HUES6 (cell line): ENCODE results near the gene ADAMTS15.

Source experiments
- H3K27ac ChIP-seq: 2 replicates; pipeline ENCODE4 v1.7.0; 2013; ENCODE audit warnings: low read depth, mild to moderate bottlenecking, low read length, inconsistent platforms
- H3K27me3 ChIP-seq: 2 replicates; pipeline ENCODE4 v1.6.1; 2013; ENCODE audit warnings: low read length; ENCODE audit not compliant: control insufficient read depth, insufficient read depth
- H3K36me3 ChIP-seq: 2 replicates; pipeline ENCODE4 v1.6.1; 2013; ENCODE audit warnings: low read length; ENCODE audit not compliant: control insufficient read depth, insufficient read depth
- H3K4me1 ChIP-seq: 2 replicates; pipeline ENCODE4 v1.6.1; 2013; ENCODE audit warnings: low read length; ENCODE audit not compliant: control insufficient read depth, insufficient read depth
- H3K4me3 ChIP-seq: 2 replicates; pipeline ENCODE4 v1.5.1; 2013; ENCODE audit warnings: low read depth, low read length
- H3K9ac ChIP-seq: one replicate; pipeline ENCODE4 v1.6.1; 2013; ENCODE audit warnings: mild to moderate bottlenecking, low read length
- H3K9me3 ChIP-seq: 2 replicates; pipeline ENCODE4 v1.6.1; 2013; ENCODE audit warnings: low read depth, low read length; ENCODE audit not compliant: control insufficient read depth, insufficient read depth

The ADAMTS15 gene

GRCh38 chr11:130473795-130474377 is 25.4 kb downstream of the ADAMTS15 start:
- no peak overlapping the region for H3K9ac ChIP-seq
- no peaks in the 10 kb centered on the region for H3K27me3 ChIP-seq
- H3K4me1 ChIP-seq: peaks cover 14% of the 10 kb centered on the region; the same call in 1 of the 2 replicates
- no peak overlapping the region for H3K27ac ChIP-seq
- H3K9me3 ChIP-seq: no peaks in the 10 kb centered on the region
- H3K36me3 ChIP-seq: peaks cover 8% of the 10 kb centered on the region; the same call in 1 of the 2 replicates
- H3K4me3 ChIP-seq: no peak overlapping the region

- Histone ChIP-seq H3K4me3 (no peak overlapping the region), H3K36me3 (peaks cover 8% of the 10 kb centered on the region; the same call in 1 of the 2 replicates), H3K27me3 (no peaks in the 10 kb centered on the region), H3K9ac (no peak overlapping the region), H3K4me1 (peaks cover 17% of the 10 kb centered on the region; the same call in 1 of the 2 replicates), H3K9me3 (no peaks in the 10 kb centered on the region), H3K27ac (no peak overlapping the region)
Measured at GRCh38 chr11:130474637-130475400, 26.4 kb downstream of the ADAMTS15 start.

- no peak overlapping the region for H3K4me3 ChIP-seq
Measured at GRCh38 chr11:130475426-130476053, 27.1 kb downstream of the ADAMTS15 start.

GRCh38 chr11:130476200-130476921 is 27.9 kb downstream of the ADAMTS15 start:
- H3K27me3 ChIP-seq: no peaks in the 10 kb centered on the region
- peaks cover 17% of the 10 kb centered on the region; the same call in 1 of the 2 replicates for H3K4me1 ChIP-seq
- H3K36me3 ChIP-seq: peaks cover 2% of the 10 kb centered on the region; the same call in 1 of the 2 replicates
- H3K9me3 ChIP-seq: no peaks in the 10 kb centered on the region
- no peak overlapping the region for H3K4me3 ChIP-seq
- H3K27ac ChIP-seq: no peak overlapping the region
- no peak overlapping the region for H3K9ac ChIP-seq

More at GRCh38 chr11:130475426-130476053, 27.1 kb downstream of the ADAMTS15 start:
- no peaks in the 10 kb centered on the region for H3K27me3 ChIP-seq
- peaks cover 17% of the 10 kb centered on the region; the same call in 1 of the 2 replicates for H3K4me1 ChIP-seq
- H3K36me3 ChIP-seq: peaks cover 8% of the 10 kb centered on the region; the same call in 1 of the 2 replicates
- no peak overlapping the region for H3K9ac ChIP-seq
- no peaks in the 10 kb centered on the region for H3K9me3 ChIP-seq
- H3K27ac ChIP-seq: no peak overlapping the region

- no peak overlapping the region for H3K4me3 ChIP-seq
- no peak overlapping the region for H3K9ac ChIP-seq
- no peak overlapping the region for H3K27ac ChIP-seq
- H3K36me3 ChIP-seq: no peaks in the 10 kb centered on the region; the same call in 1 of the 2 replicates
- H3K4me1 ChIP-seq: peaks cover 17% of the 10 kb centered on the region; the same call in 1 of the 2 replicates
- no peaks in the 10 kb centered on the region for H3K9me3 ChIP-seq
- no peaks in the 10 kb centered on the region for H3K27me3 ChIP-seq
Measured at GRCh38 chr11:130476922-130477491, 28.6 kb downstream of the ADAMTS15 start.

GRCh38 chr11:130477586-130478203 is 29.2 kb downstream of the ADAMTS15 start:
- H3K4me1 ChIP-seq: peaks cover 17% of the 10 kb centered on the region; the same call in 1 of the 2 replicates
- no peak overlapping the region for H3K9ac ChIP-seq
- no peaks in the 10 kb centered on the region for H3K9me3 ChIP-seq
- no peak overlapping the region for H3K4me3 ChIP-seq
- H3K27ac ChIP-seq: no peak overlapping the region
- no peaks in the 10 kb centered on the region for H3K27me3 ChIP-seq
- no peaks in the 10 kb centered on the region; the same call in 1 of the 2 replicates for H3K36me3 ChIP-seq

GRCh38 chr11:130478204-130478701 is 29.8 kb downstream of the ADAMTS15 start:
- Histone ChIP-seq H3K9me3 (no peaks in the 10 kb centered on the region), H3K4me3 (no peak overlapping the region), H3K36me3 (no peaks in the 10 kb centered on the region), H3K27ac (no peak overlapping the region), H3K9ac (no peak overlapping the region), H3K27me3 (no peaks in the 10 kb centered on the region), H3K4me1 (peaks cover 17% of the 10 kb centered on the region; the same call in 1 of the 2 replicates)

GRCh38 chr11:130478881-130479280 is 30.4 kb downstream of the ADAMTS15 start:
- peaks cover 17% of the 10 kb centered on the region; the same call in 1 of the 2 replicates for H3K4me1 ChIP-seq
- no peaks in the 10 kb centered on the region for H3K27me3 ChIP-seq
- H3K9me3 ChIP-seq: no peaks in the 10 kb centered on the region
- H3K4me3 ChIP-seq: no peak overlapping the region
- H3K36me3 ChIP-seq: no peaks in the 10 kb centered on the region
- H3K27ac ChIP-seq: no peak overlapping the region
- no peak overlapping the region for H3K9ac ChIP-seq

- H3K9me3 ChIP-seq: peaks cover 3% of the 10 kb centered on the region; the same call in 1 of the 2 replicates
- H3K27me3 ChIP-seq: no peaks in the 10 kb centered on the region
- H3K27ac ChIP-seq: no peak overlapping the region
- H3K4me1 ChIP-seq: peaks cover 17% of the 10 kb centered on the region; the same call in 1 of the 2 replicates
- no peaks in the 10 kb centered on the region for H3K36me3 ChIP-seq
- no peak overlapping the region for H3K9ac ChIP-seq
- H3K4me3 ChIP-seq: no peak overlapping the region
Measured at GRCh38 chr11:130480186-130480585, 31.7 kb downstream of the ADAMTS15 start.

GRCh38 chr11:130480711-130481140 is 32.3 kb downstream of the ADAMTS15 start:
- H3K9me3 ChIP-seq: peaks cover 3% of the 10 kb centered on the region; the same call in 1 of the 2 replicates
- H3K9ac ChIP-seq: no peak overlapping the region
- H3K4me3 ChIP-seq: no peak overlapping the region
- H3K27ac ChIP-seq: no peak overlapping the region
- H3K27me3 ChIP-seq: no peaks in the 10 kb centered on the region
- peaks cover 17% of the 10 kb centered on the region; the same call in 1 of the 2 replicates for H3K4me1 ChIP-seq
- no peaks in the 10 kb centered on the region for H3K36me3 ChIP-seq
